Duodenal mucosa (tissue), 2 donors: ENCODE data around the gene ERN1.
"Not testable (repeated sequence)": the region's sequence is repeated elsewhere in the genome, so short reads cannot be mapped to it uniquely, and the experiment has no call there.

ENCODE experiments used
- H3K27ac ChIP-seq: one replicate; pipeline ENCODE4 v1.7.0; 2013; ENCODE audit warnings: low read depth, low read length
- H3K27me3 ChIP-seq, 2 donors: one replicate each; pipeline ENCODE4 v1.7.0; 2013; ENCODE audit warnings: low read length in 2 of 2, control low read depth in 1 of 2; ENCODE audit not compliant: insufficient read depth in 2 of 2, control insufficient read depth in 1 of 2
- H3K36me3 ChIP-seq, 2 donors: one replicate each; pipeline ENCODE4 v1.7.0; 2013; ENCODE audit warnings: low read length in 2 of 2, control low read depth in 1 of 2; ENCODE audit not compliant: insufficient read depth in 2 of 2, control insufficient read depth in 1 of 2
- H3K4me1 ChIP-seq, 2 donors: one replicate each; pipeline ENCODE4 v1.7.0; 2013; ENCODE audit warnings: low read length in 2 of 2, control low read depth in 1 of 2; ENCODE audit not compliant: insufficient read depth in 2 of 2, control insufficient read depth in 1 of 2
- H3K4me3 ChIP-seq, 2 donors: one replicate each; pipeline ENCODE4 v1.7.0; 2013; ENCODE audit warnings: low read length in 2 of 2, low read depth in 1 of 2
- H3K9ac ChIP-seq, 2 donors: one replicate each; pipeline ENCODE4 v1.7.0; 2013; ENCODE audit warnings: low read length in 2 of 2, low read depth in 1 of 2
- H3K9me3 ChIP-seq, 2 donors: one replicate each; pipeline ENCODE4 v1.7.0; 2013; ENCODE audit warnings: low read length in 2 of 2, control low read depth in 1 of 2; ENCODE audit not compliant: control insufficient read depth in 1 of 2

ERN1 gene

GRCh38 chr17:64036198-64036922 is 93.6 kb downstream of the ERN1 start:
- no peaks in the 10 kb centered on the region for H3K27me3 ChIP-seq
- no peaks in the 10 kb centered on the region for H3K9me3 ChIP-seq
- H3K9ac ChIP-seq = no peak overlapping the region
- H3K36me3 ChIP-seq = peaks cover 6 to 7% of the 10 kb centered on the region in 2 donors
- H3K4me1 ChIP-seq = peaks cover 21 to 22% of the 10 kb centered on the region in 2 donors
- H3K27ac ChIP-seq = no peak overlapping the region
- no peak overlapping the region for H3K4me3 ChIP-seq

- Histone ChIP-seq H3K9me3 (no peaks in the 10 kb centered on the region), H3K4me1 (no peaks in the 10 kb centered on the region), H3K36me3 (no peaks in the 10 kb centered on the region), H3K9ac (no peak overlapping the region), H3K27me3 (no peaks in the 10 kb centered on the region), H3K4me3 (no peak overlapping the region), H3K27ac (no peak overlapping the region)
Observed at GRCh38 chr17:64032081-64032480, 97.9 kb downstream of the ERN1 start.

- H3K4me3 ChIP-seq = no peak overlapping the region
- no peaks in the 10 kb centered on the region for H3K36me3 ChIP-seq
- H3K27me3 ChIP-seq = no peaks in the 10 kb centered on the region
- no peak overlapping the region for H3K9ac ChIP-seq
- peaks cover 20% of the 10 kb centered on the region in 2 donors for H3K4me1 ChIP-seq
- H3K9me3 ChIP-seq = no peaks in the 10 kb centered on the region
- no peak overlapping the region for H3K27ac ChIP-seq
Observed at GRCh38 chr17:64028874-64029464, 101.0 kb downstream of the ERN1 start.

- no peak overlapping the region for H3K27ac ChIP-seq
Observed at GRCh38 chr17:64025732-64026294, 104.1 kb downstream of the ERN1 start.

GRCh38 chr17:64024781-64025731 is 104.9 kb downstream of the ERN1 start:
- H3K4me1 ChIP-seq = peaks cover 20 to 28% of the 10 kb centered on the region in 2 donors
- H3K27ac ChIP-seq = peak overlapping the region; percentile 6
- H3K4me3 ChIP-seq = peak overlapping the region; percentile 59 to 65

More at GRCh38 chr17:64025732-64026294, 104.1 kb downstream of the ERN1 start:
- peak overlapping the region; percentile 59 to 65 for H3K4me3 ChIP-seq
- H3K27me3 ChIP-seq = no peaks in the 10 kb centered on the region
- H3K4me1 ChIP-seq = peaks cover 20 to 23% of the 10 kb centered on the region in 2 donors
- peak overlapping the region in 1 of 2 donors; percentile 45 for H3K9ac ChIP-seq
- H3K9me3 ChIP-seq = no peaks in the 10 kb centered on the region
- no peaks in the 10 kb centered on the region for H3K36me3 ChIP-seq

GRCh38 chr17:64024215-64024654 is 105.7 kb downstream of the ERN1 start:
- no peak overlapping the region for H3K27ac ChIP-seq
- peaks cover 20 to 31% of the 10 kb centered on the region in 2 donors for H3K4me1 ChIP-seq
- H3K36me3 ChIP-seq = no peaks in the 10 kb centered on the region
- H3K4me3 ChIP-seq = no peak overlapping the region
- H3K27me3 ChIP-seq = no peaks in the 10 kb centered on the region
- H3K9me3 ChIP-seq = no peaks in the 10 kb centered on the region
- peak overlapping the region in 1 of 2 donors; percentile 32 for H3K9ac ChIP-seq

More at GRCh38 chr17:64024781-64025731, 104.9 kb downstream of the ERN1 start:
- H3K27me3 ChIP-seq = no peaks in the 10 kb centered on the region
- no peaks in the 10 kb centered on the region for H3K36me3 ChIP-seq
- no peaks in the 10 kb centered on the region for H3K9me3 ChIP-seq
- peak overlapping the region in 1 of 2 donors; percentile 45 for H3K9ac ChIP-seq

- Histone ChIP-seq H3K9me3 (no peaks in the 10 kb centered on the region), H3K36me3 (no peaks in the 10 kb centered on the region), H3K27ac (no peak overlapping the region), H3K9ac (no peak overlapping the region), H3K27me3 (no peaks in the 10 kb centered on the region), H3K4me3 (no peak overlapping the region), H3K4me1 (peaks cover 20 to 31% of the 10 kb centered on the region in 2 donors)
Observed at GRCh38 chr17:64022611-64023063, 107.3 kb downstream of the ERN1 start.

GRCh38 chr17:64020056-64020766 is 109.7 kb downstream of the ERN1 start, which contains the start of gene ICAM2:
Gene ICAM2 (minus strand): TSS chr17:64020633. CDS start chr17:64006691, 13,942 bp downstream.
- H3K9ac ChIP-seq = peak within 1 kb of the TSS; percentile 68 to 91
- H3K4me1 ChIP-seq = peaks cover 10 to 33% of the 10 kb centered on the region in 2 donors
- H3K27ac ChIP-seq = peak within 1 kb of the TSS; percentile 64
- H3K36me3 ChIP-seq = no peaks in the 10 kb centered on the region
- H3K4me3 ChIP-seq = peak within 1 kb of the TSS; percentile 79 to 88
- no peaks in the 10 kb centered on the region for H3K27me3 ChIP-seq
- no peaks in the 10 kb centered on the region for H3K9me3 ChIP-seq

- Histone ChIP-seq H3K4me1 (peaks cover 5 to 31% of the 10 kb centered on the region in 2 donors), H3K9ac (peak overlapping the region; percentile 68 to 91), H3K4me3 (peak overlapping the region in 1 of 2 donors; percentile 88)
- not testable (repeated sequence) for H3K27me3 ChIP-seq, H3K9me3 ChIP-seq, H3K27ac ChIP-seq, H3K36me3 ChIP-seq
Observed at GRCh38 chr17:64019551-64019961, 110.4 kb downstream of the ERN1 start.
